GM18520 (cell line): ENCODE data around the gene DNAAF5.
"Not testable (repeated sequence)": the region's sequence is repeated elsewhere in the genome, so short reads cannot be mapped to it uniquely, and the experiment has no call there.

Source experiments
- ATAC-seq: cut with Tn5 transposase; IDR thresholded peaks from one replicate; pipeline ENCODE4 v1.9.1; 2021; ENCODE audit not compliant: unreplicated experiment

DNAAF5 gene

GRCh38 chr7:802500-803242, 76.2 kb downstream of the DNAAF5 start:
- ATAC-seq, result no peak

GRCh38 chr7:803243-803635, 76.7 kb downstream of the DNAAF5 start:
- no peak for ATAC-seq

- ATAC-seq, result not testable (repeated sequence)
Measured at GRCh38 chr7:803796-804195, 77.3 kb downstream of the DNAAF5 start.

- no peak for ATAC-seq
Measured at GRCh38 chr7:805261-805660, 78.8 kb downstream of the DNAAF5 start.

- ATAC-seq, result no peak
Measured at GRCh38 chr7:815284-816216, 89.1 kb downstream of the DNAAF5 start.

- ATAC-seq, result peak; percentile 91
Measured at GRCh38 chr7:816300-816750, 89.8 kb downstream of the DNAAF5 start.

- peak; percentile 1 for ATAC-seq
Measured at GRCh38 chr7:816751-817671, 90.5 kb downstream of the DNAAF5 start.

GRCh38 chr7:818031-818699, 91.7 kb downstream of the DNAAF5 start:
- no peak for ATAC-seq

- ATAC-seq, result no peak
Measured at GRCh38 chr7:820341-820740, 93.8 kb downstream of the DNAAF5 start.

GRCh38 chr7:821688-822087, 95.2 kb downstream of the DNAAF5 start:
- ATAC-seq, result no peak

- no peak for ATAC-seq
Measured at GRCh38 chr7:822692-823276, 96.3 kb downstream of the DNAAF5 start.

GRCh38 chr7:823649-824048, 97.2 kb downstream of the DNAAF5 start:
- ATAC-seq, result no peak

- no peak for ATAC-seq
Measured at GRCh38 chr7:824081-824480, 97.6 kb downstream of the DNAAF5 start.

GRCh38 chr7:824664-825063, 98.2 kb downstream of the DNAAF5 start:
- no peak for ATAC-seq

- ATAC-seq, result no peak
Measured at GRCh38 chr7:825386-825785, 98.9 kb downstream of the DNAAF5 start.

GRCh38 chr7:826230-826917, 99.9 kb downstream of the DNAAF5 start:
- no peak for ATAC-seq

- no peak for ATAC-seq
Measured at GRCh38 chr7:828793-829561, 102.5 kb downstream of the DNAAF5 start.

- no peak for ATAC-seq
Measured at GRCh38 chr7:830069-830468, 103.6 kb downstream of the DNAAF5 start.
